HG02623 (cell line): ENCODE measurements around the gene SERPIND1.

ENCODE experiments used
- ATAC-seq: cut with Tn5 transposase; IDR thresholded peaks from one replicate; pipeline ENCODE4 v1.9.1; 2021; ENCODE audit warnings: moderate library complexity; ENCODE audit not compliant: unreplicated experiment

SERPIND1 gene

DNA sequence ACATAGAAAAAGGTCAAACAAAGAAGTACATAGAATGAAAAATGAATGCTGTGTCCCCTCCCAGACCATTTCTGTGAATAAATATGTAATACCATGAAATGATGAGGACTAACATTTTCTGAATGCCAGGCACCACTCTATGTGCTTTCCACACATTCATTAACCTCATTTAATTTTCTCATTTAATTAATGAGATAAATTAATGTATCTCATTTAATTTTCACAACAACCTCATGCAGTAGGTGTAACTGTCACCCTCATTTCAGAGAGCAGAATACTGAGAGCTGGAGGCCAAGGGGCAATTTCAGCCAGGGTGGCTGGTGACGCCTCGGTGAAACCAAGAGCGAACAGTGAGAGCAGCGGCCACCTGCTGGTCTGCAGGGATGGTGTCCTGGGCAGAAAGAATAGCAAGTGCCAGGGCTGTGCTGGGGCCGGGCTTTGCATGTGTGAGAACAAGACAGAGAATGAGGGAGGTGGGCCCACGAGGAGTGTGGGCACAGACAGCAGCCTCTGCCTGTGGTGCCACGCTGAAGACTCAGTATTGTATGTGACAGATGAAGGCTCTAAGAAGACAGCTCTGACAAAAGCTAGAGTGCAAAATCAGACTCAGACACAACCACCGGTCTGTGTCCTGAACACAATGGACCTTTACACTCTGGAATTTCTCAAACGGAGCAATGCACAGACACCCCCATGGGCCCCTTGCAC is 1.8 kb upstream of the SERPIND1 start:
- no peak for ATAC-seq

DNA sequence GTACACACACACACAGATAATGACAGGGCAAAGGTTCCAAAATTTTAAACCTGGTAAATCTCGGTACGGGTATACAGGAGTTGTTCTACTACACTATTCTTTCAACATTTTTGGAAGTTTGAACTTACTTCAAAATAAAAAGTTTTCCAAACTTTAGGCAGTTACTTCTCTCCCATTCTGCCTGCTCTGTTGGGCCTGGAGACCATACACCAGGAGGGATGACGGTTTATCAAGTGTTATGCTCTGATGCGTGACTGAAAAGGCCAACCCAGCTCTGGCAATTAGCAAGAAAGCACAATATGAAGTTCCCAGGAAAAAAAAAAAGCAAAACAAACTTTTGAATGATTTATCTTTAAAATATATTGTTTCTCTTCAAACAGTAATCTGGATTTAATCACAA is 969 bp downstream of the SERPIND1 start:
- no peak for ATAC-seq

GRCh38 chr22:20775342-20775895 is 1.5 kb downstream of the SERPIND1 start:
- no peak for ATAC-seq

- ATAC-seq, result no peak
Observed at GRCh38 chr22:20776624-20777405, 2.9 kb downstream of the SERPIND1 start.

DNA sequence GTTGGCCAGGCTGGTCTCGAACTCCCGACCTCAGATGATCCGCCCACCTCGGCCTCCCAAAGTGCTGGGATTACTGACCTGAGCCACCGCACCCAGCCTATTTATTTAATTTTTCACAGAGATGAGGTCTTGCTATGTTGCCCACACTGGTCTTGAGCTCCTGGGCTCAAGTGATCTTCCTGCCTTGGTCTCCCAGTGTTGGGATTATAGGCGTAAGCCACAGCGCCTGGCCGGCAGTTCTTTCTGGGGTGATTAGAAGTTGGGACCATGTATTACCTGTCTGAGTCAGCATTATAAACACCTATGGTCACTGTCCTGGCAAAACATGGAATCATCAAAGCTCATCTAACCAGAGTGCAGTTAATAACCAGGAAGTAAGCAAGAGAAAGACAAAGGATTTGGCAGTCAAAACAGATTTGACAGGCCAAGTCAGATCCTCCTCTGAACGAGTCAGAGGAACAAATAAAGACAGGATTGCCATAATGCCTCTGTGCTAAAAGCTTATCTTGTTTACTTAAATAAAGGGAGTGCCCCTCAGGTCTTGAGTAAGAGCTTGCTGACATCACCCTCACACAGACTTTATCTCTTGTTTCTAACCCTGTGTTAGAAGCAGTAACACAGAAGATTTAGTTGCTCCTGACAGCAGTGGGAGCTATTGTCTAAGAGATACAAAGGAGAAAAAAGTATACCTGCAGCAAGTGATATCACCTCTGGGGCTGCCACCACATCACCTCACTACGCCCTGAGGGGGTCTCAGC is 3.7 kb downstream of the SERPIND1 start:
- no peak for ATAC-seq

- no peak for ATAC-seq
Observed at GRCh38 chr22:20779014-20779817, 5.3 kb downstream of the SERPIND1 start.

- no peak for ATAC-seq
Observed at GRCh38 chr22:20779818-20780158, 5.9 kb downstream of the SERPIND1 start.

DNA sequence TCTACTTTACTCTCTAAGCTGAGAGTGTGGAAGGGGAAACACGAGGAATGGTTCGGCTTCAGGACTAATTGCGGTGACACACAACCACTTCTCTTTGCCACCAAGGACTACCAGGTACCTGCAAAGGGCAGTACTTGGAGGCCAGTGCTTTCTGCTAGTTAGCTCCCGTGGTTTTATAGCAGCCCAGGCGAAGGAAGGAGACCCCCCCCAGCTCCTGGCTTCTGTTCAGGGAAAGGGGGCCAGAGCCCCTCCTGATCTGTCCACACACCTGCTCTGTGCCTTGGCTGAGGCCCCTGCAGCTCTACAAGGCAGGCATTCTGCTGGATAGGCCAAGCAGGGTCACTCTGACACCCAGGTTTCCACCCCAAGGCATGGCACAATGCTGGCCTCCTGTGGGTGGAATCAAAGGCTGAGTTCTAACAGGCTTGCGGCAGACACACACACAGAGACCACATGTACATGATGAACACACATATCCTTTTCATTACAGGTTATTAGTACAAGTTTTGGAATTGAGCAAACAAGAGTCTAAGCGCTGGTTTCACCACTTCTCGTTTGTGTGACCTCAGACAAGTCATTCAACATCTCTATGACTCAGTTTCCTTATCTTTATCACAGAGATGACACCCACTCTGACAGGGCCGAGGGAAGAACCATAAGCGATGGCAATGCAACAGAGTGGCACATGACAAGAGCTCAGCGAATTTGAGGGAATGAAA is 7.5 kb downstream of the SERPIND1 start:
- ATAC-seq, result no peak

DNA sequence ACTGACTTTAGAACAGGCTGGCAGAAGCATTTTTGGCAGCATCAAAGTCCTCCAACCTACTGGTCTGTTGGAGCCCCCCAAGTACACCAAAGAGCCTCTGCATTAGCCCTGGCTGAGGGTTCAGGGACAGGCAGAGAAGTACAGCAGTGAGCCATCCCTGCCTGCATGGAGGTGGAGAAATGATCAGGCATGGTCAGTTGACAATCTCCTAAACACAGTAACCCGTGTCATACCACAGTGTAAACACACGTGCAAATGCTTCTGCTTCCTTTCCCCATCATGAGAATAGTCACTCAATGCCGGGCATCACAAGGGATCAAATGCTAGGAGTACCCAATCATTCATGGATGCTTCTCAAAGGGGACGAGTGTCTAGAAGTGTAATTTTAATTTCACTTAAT is 8.2 kb downstream of the SERPIND1 start:
- no peak for ATAC-seq

GRCh38 chr22:20782596-20783299 is 8.8 kb downstream of the SERPIND1 start:
- ATAC-seq, result no peak

DNA sequence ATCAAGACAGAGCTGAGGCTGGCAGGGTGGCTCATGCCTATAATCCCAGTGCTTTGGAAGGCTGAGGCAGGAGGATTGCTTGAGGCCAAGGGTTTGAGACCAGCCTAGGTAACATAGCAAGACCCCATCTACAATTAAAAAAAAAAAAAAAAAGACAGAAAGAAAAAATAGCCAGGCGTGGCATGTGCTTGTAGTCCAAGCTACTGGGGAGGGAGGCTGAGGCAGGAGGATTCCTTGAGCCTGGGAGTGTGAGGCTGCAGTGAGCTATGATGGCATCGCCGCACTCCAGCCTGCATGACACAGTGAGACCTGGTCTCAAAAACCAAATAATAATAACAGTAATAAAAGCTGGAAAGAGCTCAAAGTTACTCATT is 9.4 kb downstream of the SERPIND1 start:
- no peak for ATAC-seq

DNA sequence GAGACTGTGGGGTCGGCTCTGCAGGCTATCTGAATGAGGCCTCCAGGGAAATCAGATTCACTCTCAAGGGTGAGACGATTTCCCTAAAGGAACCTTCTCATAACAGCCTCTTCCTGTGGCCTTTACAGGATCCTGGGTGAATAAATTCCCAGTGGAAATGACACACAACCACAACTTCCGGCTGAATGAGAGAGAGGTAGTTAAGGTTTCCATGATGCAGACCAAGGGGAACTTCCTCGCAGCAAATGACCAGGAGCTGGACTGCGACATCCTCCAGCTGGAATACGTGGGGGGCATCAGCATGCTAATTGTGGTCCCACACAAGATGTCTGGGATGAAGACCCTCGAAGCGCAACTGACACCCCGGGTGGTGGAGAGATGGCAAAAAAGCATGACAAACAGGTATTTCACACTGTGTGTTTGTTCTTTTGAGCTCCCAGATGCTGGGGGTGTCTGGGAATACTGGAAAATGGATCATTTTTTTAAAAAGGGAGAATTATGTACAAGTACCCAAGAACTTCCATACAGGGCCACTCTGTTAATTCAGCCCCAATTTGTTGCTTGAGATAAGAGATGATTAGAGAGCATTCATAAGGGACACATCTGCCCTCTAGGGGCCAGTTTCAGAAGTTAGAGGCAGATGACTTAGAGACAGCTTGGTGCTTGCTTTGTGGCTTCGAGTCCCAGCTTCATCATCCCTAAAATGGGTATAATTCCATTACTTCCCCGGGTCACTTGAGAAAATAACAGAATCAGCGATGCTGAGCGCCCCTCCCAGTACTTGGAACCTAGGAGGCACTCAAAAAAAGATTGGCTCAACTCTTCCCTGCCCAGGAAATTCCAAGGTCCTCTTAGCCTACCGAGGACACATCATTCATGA is 10.2 kb downstream of the SERPIND1 start:
- no peak for ATAC-seq

- ATAC-seq, result no peak
Observed at GRCh38 chr22:20785415-20785814, 11.5 kb downstream of the SERPIND1 start.

DNA sequence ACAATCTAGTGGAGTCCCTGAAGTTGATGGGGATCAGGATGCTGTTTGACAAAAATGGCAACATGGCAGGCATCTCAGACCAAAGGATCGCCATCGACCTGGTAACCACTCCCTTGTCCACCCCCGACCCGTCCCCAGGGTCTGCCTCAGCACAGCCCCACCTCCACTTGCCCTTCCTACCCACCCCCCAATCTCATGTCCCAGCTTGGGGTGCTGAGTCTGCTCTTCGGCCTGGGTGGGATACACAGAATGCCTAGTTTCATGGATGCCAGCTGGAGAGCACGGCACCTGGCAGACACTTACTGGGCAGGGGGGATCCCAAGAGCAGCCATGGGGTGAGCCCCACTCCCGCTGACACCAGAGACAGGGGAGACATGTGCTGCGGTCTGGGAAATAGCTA is 12.1 kb downstream of the SERPIND1 start:
- no peak for ATAC-seq

- no peak for ATAC-seq
Observed at GRCh38 chr22:20786536-20786979, 12.6 kb downstream of the SERPIND1 start.

- ATAC-seq, result no peak
Observed at GRCh38 chr22:20787223-20787622, 13.3 kb downstream of the SERPIND1 start.

- ATAC-seq, result no peak
Observed at GRCh38 chr22:20787746-20788626, 14.1 kb downstream of the SERPIND1 start.
